Endothelial cell of umbilical vein (primary cell): ENCODE measurements around the gene TAF3.

Experiments used
- EZH2 ChIP-seq: IDR thresholded peaks from 2 replicates; pipeline ENCODE4 v1.6.1; 2012; ENCODE audit warnings: borderline replicate concordance, low read depth, mild to moderate bottlenecking, moderate library complexity, low read length, inconsistent platforms; ENCODE audit not compliant: severe bottlenecking
- FOS ChIP-seq: IDR thresholded peaks from 2 replicates; pipeline ENCODE4 v1.6.1; 2011; ENCODE audit warnings: mild to moderate bottlenecking, low read length, moderate library complexity, borderline replicate concordance; ENCODE audit not compliant: insufficient read depth
- GATA2 ChIP-seq: IDR thresholded peaks from 2 replicates; pipeline ENCODE4 v1.7.0; 2011; ENCODE audit warnings: low read depth, mild to moderate bottlenecking, moderate library complexity, mixed read lengths, low read length; ENCODE audit not compliant: insufficient read length, insufficient read depth
- JUN ChIP-seq: IDR thresholded peaks from 2 replicates; pipeline ENCODE4 v1.6.1; 2011; ENCODE audit warnings: borderline replicate concordance, low read depth; ENCODE audit not compliant: insufficient read length, insufficient read depth
- MAX ChIP-seq: IDR thresholded peaks from 2 replicates; pipeline ENCODE4 v1.6.1; 2011; ENCODE audit not compliant: insufficient read depth, insufficient read length
- POLR2A ChIP-seq: IDR thresholded peaks from 2 replicates; pipeline ENCODE4 v1.6.1; 2012; ENCODE audit warnings: low read depth, mild to moderate bottlenecking, control low read depth, low read length
- POLR2AphosphoS5 ChIP-seq: IDR thresholded peaks from 2 replicates; pipeline ENCODE4 v1.6.1; 2012; ENCODE audit warnings: low read depth, mild to moderate bottlenecking, control low read depth, low read length, moderate library complexity; ENCODE audit not compliant: insufficient read depth
- TF ChIP-seq, protein P1 (sequence below), 2 donors: IDR thresholded peaks; 1 replicate in 1 of 2; 2 replicates in 1 of 2; pipeline ENCODE4 v1.5.1; 2011; ENCODE audit warnings: low read length in 2 of 2, mild to moderate bottlenecking in 2 of 2, moderate library complexity in 2 of 2, control low read depth in 1 of 2, inconsistent platforms in 1 of 2, low read depth in 1 of 2; ENCODE audit not compliant: insufficient read depth in 1 of 2; ENCODE audit errors: extremely low read depth in 1 of 2

GRCh38 chr10:8054494-8055407, 236.4 kb downstream of the TAF3 start, which contains the start of gene GATA3:
- peak; percentile 57 for TF ChIP-seq POLR2A
- TF ChIP-seq, protein P1, sequence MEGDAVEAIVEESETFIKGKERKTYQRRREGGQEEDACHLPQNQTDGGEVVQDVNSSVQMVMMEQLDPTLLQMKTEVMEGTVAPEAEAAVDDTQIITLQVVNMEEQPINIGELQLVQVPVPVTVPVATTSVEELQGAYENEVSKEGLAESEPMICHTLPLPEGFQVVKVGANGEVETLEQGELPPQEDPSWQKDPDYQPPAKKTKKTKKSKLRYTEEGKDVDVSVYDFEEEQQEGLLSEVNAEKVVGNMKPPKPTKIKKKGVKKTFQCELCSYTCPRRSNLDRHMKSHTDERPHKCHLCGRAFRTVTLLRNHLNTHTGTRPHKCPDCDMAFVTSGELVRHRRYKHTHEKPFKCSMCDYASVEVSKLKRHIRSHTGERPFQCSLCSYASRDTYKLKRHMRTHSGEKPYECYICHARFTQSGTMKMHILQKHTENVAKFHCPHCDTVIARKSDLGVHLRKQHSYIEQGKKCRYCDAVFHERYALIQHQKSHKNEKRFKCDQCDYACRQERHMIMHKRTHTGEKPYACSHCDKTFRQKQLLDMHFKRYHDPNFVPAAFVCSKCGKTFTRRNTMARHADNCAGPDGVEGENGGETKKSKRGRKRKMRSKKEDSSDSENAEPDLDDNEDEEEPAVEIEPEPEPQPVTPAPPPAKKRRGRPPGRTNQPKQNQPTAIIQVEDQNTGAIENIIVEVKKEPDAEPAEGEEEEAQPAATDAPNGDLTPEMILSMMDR (IDR thresholded peaks at IDR 0.05; ENCODE audit: extremely low read depth in 1 of 2, insufficient read depth in 1 of 2, low read depth in 1 of 2, low read length in 2 of 2), result no peak
- peak; percentile 66 for TF ChIP-seq POLR2AphosphoS5
- TF ChIP-seq FOS, result no peak
- TF ChIP-seq MAX, result no peak
- TF ChIP-seq GATA2, result no peak
- no peak for TF ChIP-seq EZH2
- TF ChIP-seq JUN, result no peak
